ENCODE results near the gene RAPGEF2.

The RAPGEF2 gene

GRCh38 chr4:159347813-159348212 lies 244.9 kb downstream of the RAPGEF2 start:
- no peaks in the 10 kb centered on the region for H3K79me2 ChIP-seq (ENCODE audit: control insufficient read depth, low read length)
- no peak overlapping the region for H3K4me2 ChIP-seq (ENCODE audit: low read length)
- no peaks in the 10 kb centered on the region for H4K20me1 ChIP-seq (ENCODE audit: control insufficient read depth, insufficient read depth, low read depth, low read length)
- no peaks in the 10 kb centered on the region for H3K9me2 ChIP-seq (replicated peaks; ENCODE audit: control insufficient read depth, low read length)
- no peaks in the 10 kb centered on the region for H3K4me1 ChIP-seq (ENCODE audit: control insufficient read depth, low read length)
- TF ChIP-seq CTCF (IDR thresholded peaks at IDR 0.05; ENCODE audit: low read depth, low read length, poor library complexity, severe bottlenecking) = no peak
- TF ChIP-seq EZH2phosphoT487 (IDR thresholded peaks at IDR 0.05; ENCODE audit: borderline replicate concordance, low read length) = no peak
- H3K4me3 ChIP-seq (ENCODE audit: low read length) = no peak overlapping the region
- H3K9me3 ChIP-seq (ENCODE audit: control insufficient read depth, insufficient read depth, low read length) = no peaks in the 10 kb centered on the region
- no peaks in the 10 kb centered on the region; the same call in 1 of the 2 replicates for H3F3A ChIP-seq (ENCODE audit: control insufficient read depth, insufficient read depth)
- no peaks in the 10 kb centered on the region for H3K27me3 ChIP-seq (ENCODE audit: control insufficient read depth, low read length)
- H3K36me3 ChIP-seq (ENCODE audit: control insufficient read depth, low read length) = peaks cover 15% of the 10 kb centered on the region
- H3K27ac ChIP-seq (ENCODE audit: low read depth, low read length) = no peak overlapping the region

GRCh38 chr4:159349332-159349731 lies 246.5 kb downstream of the RAPGEF2 start:
- Histone ChIP-seq H3F3A (ENCODE audit: control insufficient read depth, insufficient read depth) (no peaks in the 10 kb centered on the region; the same call in 1 of the 2 replicates), H3K4me3 (ENCODE audit: low read length) (no peak overlapping the region), H3K4me2 (ENCODE audit: low read length) (no peak overlapping the region), H3K79me2 (ENCODE audit: control insufficient read depth, low read length) (no peaks in the 10 kb centered on the region), H3K9me3 (ENCODE audit: control insufficient read depth, insufficient read depth, low read length) (no peaks in the 10 kb centered on the region), H3K27me3 (ENCODE audit: control insufficient read depth, low read length) (no peaks in the 10 kb centered on the region), H3K27ac (ENCODE audit: low read depth, low read length) (no peak overlapping the region), H3K36me3 (ENCODE audit: control insufficient read depth, low read length) (peaks cover 17% of the 10 kb centered on the region), H3K9me2 (replicated peaks; ENCODE audit: control insufficient read depth, low read length) (no peaks in the 10 kb centered on the region), H4K20me1 (ENCODE audit: control insufficient read depth, insufficient read depth, low read depth, low read length) (no peaks in the 10 kb centered on the region), H3K4me1 (ENCODE audit: control insufficient read depth, low read length) (no peaks in the 10 kb centered on the region)
- TF ChIP-seq CTCF (IDR thresholded peaks at IDR 0.05; ENCODE audit: low read depth, low read length, poor library complexity, severe bottlenecking) (no peak), EZH2phosphoT487 (IDR thresholded peaks at IDR 0.05; ENCODE audit: borderline replicate concordance, low read length) (no peak)

- Histone ChIP-seq H3F3A (ENCODE audit: control insufficient read depth, insufficient read depth) (no peaks in the 10 kb centered on the region; the same call in 1 of the 2 replicates), H3K4me2 (ENCODE audit: low read length) (no peak overlapping the region), H3K9me2 (replicated peaks; ENCODE audit: control insufficient read depth, low read length) (no peaks in the 10 kb centered on the region), H3K27ac (ENCODE audit: low read depth, low read length) (no peak overlapping the region), H3K36me3 (ENCODE audit: control insufficient read depth, low read length) (peaks cover 18% of the 10 kb centered on the region; the same call in 1 of the 2 replicates), H3K4me3 (ENCODE audit: low read length) (no peak overlapping the region), H3K9me3 (ENCODE audit: control insufficient read depth, insufficient read depth, low read length) (no peaks in the 10 kb centered on the region), H3K4me1 (ENCODE audit: control insufficient read depth, low read length) (no peaks in the 10 kb centered on the region), H4K20me1 (ENCODE audit: control insufficient read depth, insufficient read depth, low read depth, low read length) (no peaks in the 10 kb centered on the region), H3K79me2 (ENCODE audit: control insufficient read depth, low read length) (no peaks in the 10 kb centered on the region), H3K27me3 (ENCODE audit: control insufficient read depth, low read length) (no peaks in the 10 kb centered on the region)
- no peak for TF ChIP-seq CTCF (IDR thresholded peaks at IDR 0.05; ENCODE audit: low read depth, low read length, poor library complexity, severe bottlenecking)
- TF ChIP-seq EZH2phosphoT487 (IDR thresholded peaks at IDR 0.05; ENCODE audit: borderline replicate concordance, low read length) = no peak
Observed at GRCh38 chr4:159352609-159353008, 249.7 kb downstream of the RAPGEF2 start.
